ENCODE results near the gene FGFR1OP2. TPM values are rescaled to one million over a fixed set of nuclear protein-coding genes. Genes with fewer than 3 reads are reported as not detected.

Gene FGFR1OP2
- total and polyA plus RNA-seq, 8 donors, result 12.3 to 94.2 (median 30.8) TPM

- H3K4me3 ChIP-seq, result no peak overlapping the region
- no peaks in the 10 kb centered on the region for H3K9me3 ChIP-seq
- peaks cover 3 to 78% (median 71%) of the 10 kb centered on the region in 4 donors for H3K36me3 ChIP-seq
- TF ChIP-seq CTCF (IDR thresholded peaks at IDR 0.05) (no peak), POLR2A (IDR thresholded peaks at IDR 0.05) (no peak), POLR2AphosphoS5 (IDR thresholded peaks at IDR 0.05) (no peak), EP300 (IDR thresholded peaks at IDR 0.05) (no peak)
- DNase-seq, result peak in 1 of 2 donors; percentile 15
- H3K27ac ChIP-seq, result no peak overlapping the region
- no peaks in the 10 kb centered on the region for H3K27me3 ChIP-seq
- intact Hi-C loops (cut with DNase I; ENCODE audit: low total_unique reads), result no loop called here
- H3K4me1 ChIP-seq, result no peaks in the 10 kb centered on the region
- 88 to 94% (median 93%) methylated on average over 10 of the region's 10 CpGs for WGBS, 5 donors
Measured at GRCh38 chr12:26987634-26988424, 49.6 kb downstream of the FGFR1OP2 start.

- whole genome bisulfite sequencing, 5 donors, result 88 to 95% (median 92%) methylated on average over 4 of the region's 4 CpGs
- intact Hi-C loops (cut with DNase I; ENCODE audit: low total_unique reads), result no loop called here
- TF ChIP-seq POLR2A (IDR thresholded peaks at IDR 0.05) (no peak), CTCF (IDR thresholded peaks at IDR 0.05) (no peak), EP300 (IDR thresholded peaks at IDR 0.05) (no peak), POLR2AphosphoS5 (IDR thresholded peaks at IDR 0.05) (no peak)
Measured at GRCh38 chr12:26988703-26989102, 50.4 kb downstream of the FGFR1OP2 start.

GRCh38 chr12:26989873-26990272 lies 51.6 kb downstream of the FGFR1OP2 start:
- intact Hi-C loops (cut with DNase I; ENCODE audit: low total_unique reads), result no loop called here

More at GRCh38 chr12:26988703-26989102, 50.4 kb downstream of the FGFR1OP2 start:
- peaks cover 3 to 78% (median 73%) of the 10 kb centered on the region in 4 donors for H3K36me3 ChIP-seq
- no peaks in the 10 kb centered on the region for H3K9me3 ChIP-seq
- no peak for DNase-seq
- no peak overlapping the region for H3K4me3 ChIP-seq
- H3K4me1 ChIP-seq, result no peaks in the 10 kb centered on the region
- H3K27ac ChIP-seq, result no peak overlapping the region
- no peaks in the 10 kb centered on the region for H3K27me3 ChIP-seq

GRCh38 chr12:26991826-26992225 lies 53.6 kb downstream of the FGFR1OP2 start:
- DNase-seq, result no peak
- Histone ChIP-seq H3K9me3 (no peaks in the 10 kb centered on the region), H3K27me3 (no peaks in the 10 kb centered on the region), H3K36me3 (peaks cover 11 to 91% (median 84%) of the 10 kb centered on the region in 4 donors), H3K4me3 (no peak overlapping the region), H3K4me1 (no peaks in the 10 kb centered on the region), H3K27ac (no peak overlapping the region)
- 90 to 95% (median 91%) methylated on average over 4 of the region's 4 CpGs for WGBS, 5 donors
- no peak for TF ChIP-seq POLR2A (IDR thresholded peaks at IDR 0.05)
- no peak for TF ChIP-seq EP300 (IDR thresholded peaks at IDR 0.05)
- no peak for TF ChIP-seq POLR2AphosphoS5 (IDR thresholded peaks at IDR 0.05)
- TF ChIP-seq CTCF (IDR thresholded peaks at IDR 0.05), result no peak
- intact Hi-C loops (cut with DNase I; ENCODE audit: low total_unique reads), result no loop called here

More at GRCh38 chr12:26989873-26990272, 51.6 kb downstream of the FGFR1OP2 start:
- H3K27me3 ChIP-seq, result no peaks in the 10 kb centered on the region
- no peak overlapping the region for H3K4me3 ChIP-seq
- H3K4me1 ChIP-seq, result no peaks in the 10 kb centered on the region
- H3K9me3 ChIP-seq, result no peaks in the 10 kb centered on the region
- no peak for DNase-seq
- TF ChIP-seq POLR2AphosphoS5 (IDR thresholded peaks at IDR 0.05) (no peak), POLR2A (IDR thresholded peaks at IDR 0.05) (no peak), CTCF (IDR thresholded peaks at IDR 0.05) (no peak), EP300 (IDR thresholded peaks at IDR 0.05) (no peak)
- H3K36me3 ChIP-seq, result peaks cover 11 to 82% (median 75%) of the 10 kb centered on the region in 4 donors
- 78 to 90% (median 86%) methylated on average over 4 of the region's 4 CpGs for WGBS, 5 donors
- no peak overlapping the region for H3K27ac ChIP-seq

All from stomach (tissue), 9 donors.